Adrenal gland (tissue), 12 donors: ENCODE measurements around the gene SEMA5A. TPM values are rescaled to one million over a fixed set of nuclear protein-coding genes. Genes with fewer than 3 reads are reported as not detected.

Experiments
- DNase-seq, 7 donors: peaks; one replicate each; pipeline ENCODE4 v3.0.0-alpha.2; 2019 to 2020
- H3K27ac ChIP-seq, 5 donors: fragments of 200-600 bp; sonication (generic) in 4 of 5; 1 replicate in 3 of 5; 2 replicates in 2 of 5; pipeline versions ENCODE4 v1.5.1 to v1.8.0; 2016 to 2020; ENCODE audit warnings: mild to moderate bottlenecking in 1 of 5
- H3K27me3 ChIP-seq: fragments of 200-600 bp; 2 replicates; pipeline ENCODE4 v1.8.0; 2021
- H3K36me3 ChIP-seq, 2 donors: fragments of 200-600 bp; replicated peaks in 1 of 2; 1 replicate in 1 of 2; 2 replicates in 1 of 2; pipeline versions ENCODE4 v1.5.1 to v1.8.0; 2018 to 2022
- H3K4me1 ChIP-seq, 2 donors: fragments of 200-600 bp; replicated peaks in 1 of 2; 1 replicate in 1 of 2; 2 replicates in 1 of 2; pipeline versions ENCODE4 v1.5.1 to v1.8.0; 2018 to 2021
- H3K4me3 ChIP-seq, 4 donors: fragments of 200-600 bp; sonication (generic) in 3 of 4; one replicate each; pipeline ENCODE4 v1.5.1; 2016 to 2018
- H3K9me3 ChIP-seq, 3 donors: fragments of 200-600 bp; sonication (generic) in 1 of 3; replicated peaks in 1 of 3; 1 replicate in 2 of 3; 2 replicates in 1 of 3; pipeline versions ENCODE4 v1.5.1 to v1.8.0; 2016 to 2021
- CTCF ChIP-seq, 6 experiments: fragments of 450-650 bp in 4 of 6; fragments of 200-600 bp in 2 of 6; sonication (generic) in 1 of 6; IDR thresholded peaks; 1 replicate in 5 of 6; 2 replicates in 1 of 6; pipeline versions ENCODE4 v1.5.1 to v1.8.0; 2016 to 2021; ENCODE audit warnings: antibody characterized with exemption in 6 of 6, mild to moderate bottlenecking in 2 of 6, moderate library complexity in 1 of 6
- POLR2A ChIP-seq, 2 donors: fragments of 450-650 bp; IDR thresholded peaks; one replicate each; pipeline ENCODE4 v1.6.1; 2017; ENCODE audit warnings: antibody characterized with exemption in 2 of 2, mild to moderate bottlenecking in 2 of 2, moderate library complexity in 1 of 2
- WGBS, 4 donors: extraction: QIAGEN DNeasy Blood & Tissue Kit in 2 of 4; methylation state at CpG; one replicate each; pipeline versions ENCODE4 v1.1.5 to v1.1.7; 2013 to 2017; 5-methylcytosine and 5-hydroxymethylcytosine counted together
- intact Hi-C, 2 donors: fragments of 100-400 bp; cut with DNase I; formaldehyde crosslinking; loops; one replicate each; pipeline versions ENCODE4 v1.14.1 to v1.15.0; 2022 to 2023
- polyA plus RNA-seq, 3 donors: library from polyadenylated mRNA; stranded (reverse); fragments of 200-250 nt in 2 of 3; fragments of 350-450 nt in 1 of 3; fragmentation: Illumina TruSeq in 1 of 3; extraction: RNeasy Lipid Tissue Mini Kit (QIAGEN cat#74804) in 1 of 3; gene quantifications; one replicate each; pipeline ENCODE4 v1.2.3, GENCODE V29; 2013 to 2014
- total RNA-seq, 9 donors: library from RNA; depleted of rRNA in 4 of 9; stranded (reverse); fragments of >200 nt in 4 of 9; fragments of 120-200 nt in 1 of 9; fragmentation: NEBNext Ultra II Directional in 1 of 9; extraction: Animal tissue kit (Norgen Biotek cat#: 25700) in 1 of 9; gene quantifications; one replicate each; pipeline versions ENCODE4 v1.1.0 to v1.2.4, GENCODE V29; 2013 to 2023
- donor health status: healthy with polysubstance abuse.
- donor health status: Bipolar disorder and iron deficiency.
- donor health status: DM: yes; HTN: yes; CAD: no.
- donor health status: DM: no; HTN: no; CAD: no.
- donor health status: DM: no; HTN: no; CAD: no.
- donor health status: DM: yes; HTN: yes; CAD: no.

The SEMA5A gene
- total and polyA plus RNA-seq, 12 donors, result 0.40 to 6.0 (median 2.6) TPM

DNA sequence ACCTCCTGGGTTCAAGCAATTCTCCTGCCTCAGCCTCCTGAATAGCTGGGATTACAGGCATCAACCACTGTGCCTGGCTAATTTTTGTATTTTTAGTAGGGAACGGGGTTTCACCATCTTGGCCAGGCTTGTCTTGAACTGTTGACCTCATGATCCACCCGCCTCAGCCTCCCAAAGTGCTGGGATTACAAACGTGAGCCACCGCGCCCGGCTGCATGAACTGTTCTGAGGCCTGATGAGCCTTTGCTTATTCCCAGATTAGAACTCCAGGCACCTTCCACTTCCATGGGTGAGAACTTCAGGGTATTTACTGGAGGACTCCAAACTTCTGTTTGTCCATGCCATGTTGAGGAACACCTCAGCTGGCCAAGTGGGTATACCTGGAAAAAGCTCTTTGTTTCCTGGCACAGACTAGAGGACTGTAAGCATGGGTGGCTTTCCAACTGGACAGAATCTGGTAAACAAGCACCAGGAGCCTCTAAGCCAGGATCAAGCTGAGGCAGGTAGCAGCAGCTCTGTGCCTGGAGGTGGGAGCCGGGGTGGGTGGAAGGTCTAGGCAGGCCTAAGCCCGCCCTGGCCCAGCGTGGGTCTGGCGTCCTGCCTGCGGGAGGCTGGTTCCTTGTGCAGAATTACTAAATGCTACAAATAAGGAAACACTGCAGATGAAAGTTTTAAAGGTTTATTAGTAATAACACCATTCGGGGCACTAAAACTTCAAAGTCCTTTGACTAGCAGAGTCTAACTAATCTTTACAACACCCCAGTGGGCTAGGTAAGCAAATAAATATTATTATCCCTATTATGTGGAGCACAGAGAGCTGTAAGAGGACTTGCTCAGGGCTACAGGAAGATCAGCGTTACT is 78.4 kb downstream of the SEMA5A start:
- no peak for DNase-seq
- Histone ChIP-seq H3K27ac (no peak overlapping the region), H3K4me3 (no peak overlapping the region), H3K4me1 (no peaks in the 10 kb centered on the region), H3K9me3 (no peaks in the 10 kb centered on the region), H3K36me3 (no peaks in the 10 kb centered on the region), H3K27me3 (no peaks in the 10 kb centered on the region)
- 75 to 90% (median 85%) methylated on average over 13 of the region's 13 CpGs for WGBS, 4 donors
- no peak for TF ChIP-seq POLR2A (IDR thresholded peaks at IDR 0.05)
- no peak for TF ChIP-seq CTCF (IDR thresholded peaks at IDR 0.05)
- intact Hi-C loops, result no loop called here

DNA sequence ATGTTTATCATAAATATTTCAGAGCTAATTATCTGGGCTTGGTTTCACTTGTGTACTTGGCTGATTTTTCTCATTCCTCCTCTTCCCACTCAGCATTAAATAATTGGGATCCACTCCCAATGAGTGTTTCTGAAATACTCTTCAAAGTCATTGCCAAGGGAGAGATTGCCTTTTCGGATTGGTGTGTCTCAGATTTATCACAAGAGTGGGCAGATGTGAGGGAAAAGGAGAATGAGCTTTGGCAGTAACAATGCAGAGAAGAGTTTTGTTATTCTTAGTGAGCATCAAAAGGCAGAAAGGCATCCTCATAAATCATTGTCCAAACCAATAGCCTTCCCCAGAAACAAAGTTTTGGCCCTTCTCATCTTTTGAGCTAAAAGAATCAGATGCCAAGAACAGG is 79.2 kb downstream of the SEMA5A start:
- no peak for DNase-seq
- WGBS, 4 donors, result 46 to 82% (median 63%) methylated on average over 1 of the region's 1 CpG
- H3K36me3 ChIP-seq, result no peaks in the 10 kb centered on the region
- H3K27me3 ChIP-seq, result no peaks in the 10 kb centered on the region
- H3K4me1 ChIP-seq, result no peaks in the 10 kb centered on the region
- H3K9me3 ChIP-seq, result no peaks in the 10 kb centered on the region
- no peak overlapping the region for H3K27ac ChIP-seq
- intact Hi-C loops, result no loop called here
- no peak overlapping the region for H3K4me3 ChIP-seq
- TF ChIP-seq CTCF (IDR thresholded peaks at IDR 0.05), result no peak
- TF ChIP-seq POLR2A (IDR thresholded peaks at IDR 0.05), result no peak

DNA sequence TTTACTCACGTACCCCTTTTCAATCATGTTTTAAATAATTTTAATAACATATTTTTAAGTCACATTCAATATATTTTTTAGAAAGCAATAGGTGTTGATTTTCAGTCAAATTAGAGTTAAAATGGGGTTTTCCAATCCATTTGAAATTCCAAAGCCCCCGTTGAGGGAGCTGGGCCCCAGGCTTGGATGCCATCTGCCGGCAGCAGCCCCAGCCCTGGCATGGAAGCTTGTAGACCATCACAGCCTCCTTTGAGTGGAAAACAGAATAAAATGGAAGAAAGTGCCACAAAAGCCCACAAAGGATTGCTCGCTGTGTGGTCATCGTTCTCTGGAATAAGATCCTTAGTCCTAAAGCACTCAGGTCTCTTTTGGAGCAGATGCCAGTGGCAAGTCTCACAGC is 81.4 kb downstream of the SEMA5A start:
- Histone ChIP-seq H3K4me1 (no peaks in the 10 kb centered on the region), H3K27ac (no peak overlapping the region), H3K4me3 (no peak overlapping the region), H3K9me3 (no peaks in the 10 kb centered on the region), H3K36me3 (no peaks in the 10 kb centered on the region), H3K27me3 (no peaks in the 10 kb centered on the region)
- intact Hi-C loops, result no loop called here
- no peak for DNase-seq
- TF ChIP-seq POLR2A (IDR thresholded peaks at IDR 0.05) (no peak), CTCF (IDR thresholded peaks at IDR 0.05) (no peak)
- 81 to 94% (median 91%) methylated on average over 5 of the region's 5 CpGs for whole genome bisulfite sequencing, 4 donors

DNA sequence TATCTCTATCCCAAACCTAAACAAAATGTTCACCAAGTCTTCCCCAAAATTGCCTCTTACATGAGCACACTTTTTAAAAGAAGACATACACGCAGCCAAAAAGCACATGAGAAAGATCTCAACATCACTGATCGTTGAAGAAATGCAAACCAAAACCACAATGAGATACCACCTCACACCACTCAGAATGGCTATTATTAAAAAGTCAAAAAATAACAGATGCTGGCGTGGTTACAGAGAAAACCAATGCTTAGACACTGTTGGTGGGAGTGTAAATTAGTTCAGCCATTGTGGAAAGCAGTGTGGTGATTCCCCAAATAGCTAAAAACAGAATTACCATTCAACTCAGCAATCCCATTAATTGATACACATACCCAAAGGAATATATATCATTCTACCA is 83.8 kb downstream of the SEMA5A start:
- intact Hi-C loops, result no loop called here
- H3K4me1 ChIP-seq, result no peaks in the 10 kb centered on the region
- WGBS, 4 donors, result 78 to 87% (median 84%) methylated on average over 3 of the region's 3 CpGs
- no peak overlapping the region for H3K27ac ChIP-seq
- H3K9me3 ChIP-seq, result no peaks in the 10 kb centered on the region
- no peak for DNase-seq
- H3K4me3 ChIP-seq, result no peak overlapping the region
- TF ChIP-seq CTCF (IDR thresholded peaks at IDR 0.05) (no peak), POLR2A (IDR thresholded peaks at IDR 0.05) (no peak)
- no peaks in the 10 kb centered on the region for H3K36me3 ChIP-seq
- no peaks in the 10 kb centered on the region for H3K27me3 ChIP-seq
